IPS DF 19.7 (cell line): Measurements from ENCODE around the gene ZBTB24.
"Not testable (repeated sequence)": the region's sequence is repeated elsewhere in the genome, so short reads cannot be mapped to it uniquely, and the experiment has no call there.

Source experiments
- DNase-seq: peaks from one replicate; pipeline ENCODE4 v3.0.0-alpha.2; 2013; ENCODE audit warnings: low read depth, low spot score

ZBTB24 gene

DNA sequence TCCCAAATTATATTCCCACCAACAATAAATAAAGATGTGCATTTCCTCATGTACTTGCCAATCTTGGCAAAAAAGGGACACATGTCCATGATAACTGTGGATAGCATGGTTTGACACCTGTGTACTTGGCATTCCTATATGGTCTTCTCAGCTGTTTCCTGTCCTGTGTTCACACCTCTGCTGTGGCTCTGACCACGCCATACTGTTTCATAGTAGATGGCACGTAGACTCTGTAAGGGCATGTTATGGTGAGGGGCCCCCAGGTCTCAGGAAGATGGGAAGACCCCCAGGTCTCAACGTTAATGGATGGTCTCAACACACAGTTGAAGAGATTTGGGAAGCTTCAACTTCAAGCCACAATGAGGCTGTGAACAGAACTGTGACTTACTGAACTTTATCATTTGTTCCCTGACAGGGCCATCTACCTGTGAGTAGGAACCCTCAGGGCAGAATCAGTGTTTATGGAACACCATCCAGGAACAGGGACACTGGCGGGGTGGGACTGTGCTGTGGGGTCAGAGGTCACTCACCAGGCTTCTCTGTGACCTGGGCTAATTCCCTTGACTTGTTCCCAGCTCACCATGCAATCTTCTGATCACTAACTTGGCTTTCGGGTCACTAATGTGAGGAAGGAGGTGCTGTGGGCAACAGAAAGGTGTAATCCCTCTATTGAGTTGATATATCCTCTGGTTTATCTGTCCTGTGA, 11.8 kb downstream of the ZBTB24 start:
- DNase-seq, result no peak

DNA sequence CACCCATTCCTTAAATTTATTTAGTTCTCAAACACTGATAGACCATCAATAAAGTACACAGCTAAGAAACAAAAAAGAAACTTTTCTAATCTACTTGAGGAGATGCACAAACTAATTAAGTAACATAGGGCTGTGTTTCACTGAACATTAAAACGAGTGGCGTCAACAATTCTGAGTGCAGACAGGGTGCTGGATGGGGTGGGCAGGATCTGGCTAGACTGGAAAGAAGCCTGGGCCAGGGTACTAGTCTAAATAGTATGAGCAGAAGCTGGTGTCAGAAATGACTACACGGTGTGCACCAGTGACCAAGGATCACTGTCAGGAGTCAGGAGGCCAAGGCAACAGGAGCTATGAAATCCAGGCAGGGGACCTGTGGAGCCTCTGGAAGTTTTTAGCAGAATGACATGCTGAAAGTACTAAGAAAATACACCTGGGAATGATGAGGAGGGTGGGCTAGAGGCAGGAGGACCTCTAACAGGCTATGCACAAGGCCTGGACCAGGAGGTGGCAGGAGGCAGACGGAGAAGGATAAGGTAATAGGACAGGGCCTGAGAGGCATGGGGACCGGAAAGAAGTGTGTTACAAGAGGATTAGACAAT, 13.3 kb downstream of the ZBTB24 start:
- no peak for DNase-seq

DNA sequence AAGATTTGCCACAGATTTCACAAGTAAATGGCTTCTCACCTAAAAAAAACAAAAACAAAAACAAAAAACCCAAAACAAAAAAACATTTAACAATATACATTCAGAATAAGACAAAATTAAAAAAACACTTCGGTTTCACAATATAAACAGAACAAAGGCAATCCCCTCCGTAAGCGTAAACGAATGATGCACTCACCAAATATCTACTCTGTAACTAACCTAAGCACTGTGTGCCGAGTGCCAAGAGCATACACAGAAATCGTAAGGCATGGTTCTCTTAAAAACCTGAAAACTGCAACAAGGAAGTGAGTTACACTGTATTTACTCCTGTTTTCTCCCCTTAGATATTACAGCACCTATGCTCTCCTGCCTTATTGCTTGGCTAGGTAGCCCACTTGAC, 15.3 kb downstream of the ZBTB24 start:
- no peak for DNase-seq

DNA sequence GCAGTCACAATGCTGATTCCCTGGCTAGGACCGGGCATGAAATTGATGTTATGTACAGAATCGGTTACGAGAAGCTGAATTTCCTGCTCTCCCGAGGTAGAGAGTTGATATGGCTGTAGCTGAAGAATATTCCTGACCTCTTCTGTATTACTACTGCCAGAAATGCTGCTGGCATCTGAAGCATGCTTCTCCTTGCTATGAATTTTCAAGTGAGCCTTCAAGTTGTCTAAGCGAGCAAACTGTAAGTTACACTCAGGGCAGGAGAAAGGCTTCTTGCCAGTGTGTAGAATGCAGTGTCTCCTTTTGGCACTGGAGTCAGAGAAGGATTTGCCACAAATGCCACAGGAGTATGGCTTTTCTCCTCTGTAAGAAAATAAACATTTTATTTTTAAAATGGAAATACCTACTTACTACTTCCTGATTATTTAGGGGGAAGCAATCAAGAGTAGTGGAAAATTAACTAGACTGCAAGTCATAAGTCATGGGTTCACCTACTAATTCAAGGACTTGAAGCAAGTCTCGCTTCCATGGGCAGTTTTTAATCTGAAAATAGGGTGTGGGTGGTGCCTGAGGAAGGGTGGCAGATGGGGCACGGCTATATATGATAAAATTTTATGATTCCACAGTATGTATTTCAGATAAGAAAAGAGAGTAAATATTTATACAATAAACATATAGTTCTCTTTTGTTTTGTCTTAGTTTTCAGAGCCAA, 16.7 kb downstream of the ZBTB24 start:
- DNase-seq, result no peak

DNA sequence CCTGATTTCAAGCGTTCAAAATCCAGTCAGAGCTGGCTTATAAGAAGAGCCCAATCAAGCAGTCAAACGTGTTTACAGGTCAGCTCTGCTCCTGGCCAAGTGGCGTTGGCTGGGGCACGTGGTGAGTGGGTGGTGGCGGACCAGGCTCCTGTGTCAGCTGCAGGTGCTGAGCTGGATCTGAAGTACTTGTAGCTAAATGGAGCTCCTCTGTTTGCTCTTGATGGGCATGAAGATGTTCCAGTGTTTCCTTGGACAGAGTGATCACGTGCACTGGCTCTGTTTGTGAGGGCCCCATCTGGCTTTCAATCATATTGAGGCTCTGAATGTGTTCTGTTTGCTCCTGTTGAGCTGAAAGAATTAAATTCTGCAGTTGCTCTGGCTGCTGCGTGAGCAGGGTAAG, 17.2 kb downstream of the ZBTB24 start:
- DNase-seq, result no peak

DNA sequence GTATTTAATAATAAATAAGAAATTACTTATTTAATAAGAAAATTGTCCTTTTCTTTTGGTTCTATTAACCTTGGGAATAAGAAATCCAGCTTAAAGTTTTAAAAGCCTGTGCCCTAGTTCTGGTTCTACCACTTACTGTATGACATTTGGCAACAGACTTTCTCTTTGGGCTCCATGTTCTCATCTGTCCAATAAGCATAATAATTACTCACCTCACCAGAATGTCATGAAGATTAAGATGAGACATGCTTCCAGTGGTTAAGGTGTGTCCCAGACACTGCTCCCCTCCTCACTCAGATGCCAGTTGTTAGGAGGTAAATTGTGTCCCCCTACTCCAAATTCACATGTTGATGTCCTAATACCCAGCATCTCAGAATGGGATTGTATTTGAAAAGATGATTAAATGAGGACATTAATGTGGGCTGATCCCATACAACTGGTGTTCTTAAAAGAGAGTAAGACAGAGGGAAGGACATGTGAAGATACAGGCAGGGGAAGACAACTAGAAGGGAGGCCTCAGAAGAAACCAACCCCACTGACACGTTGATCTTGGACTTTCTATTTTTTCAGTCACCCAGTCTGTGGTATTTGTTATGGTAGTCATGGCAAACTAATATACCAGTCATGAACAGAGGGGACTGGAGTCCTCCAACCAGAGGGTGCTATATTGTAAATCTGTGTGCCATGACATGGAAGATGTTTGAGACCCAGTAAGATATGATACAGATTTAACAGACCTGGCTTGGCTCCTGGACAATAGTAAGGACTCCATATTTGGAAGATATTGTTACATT, 21.1 kb downstream of the ZBTB24 start:
- no peak for DNase-seq

DNA sequence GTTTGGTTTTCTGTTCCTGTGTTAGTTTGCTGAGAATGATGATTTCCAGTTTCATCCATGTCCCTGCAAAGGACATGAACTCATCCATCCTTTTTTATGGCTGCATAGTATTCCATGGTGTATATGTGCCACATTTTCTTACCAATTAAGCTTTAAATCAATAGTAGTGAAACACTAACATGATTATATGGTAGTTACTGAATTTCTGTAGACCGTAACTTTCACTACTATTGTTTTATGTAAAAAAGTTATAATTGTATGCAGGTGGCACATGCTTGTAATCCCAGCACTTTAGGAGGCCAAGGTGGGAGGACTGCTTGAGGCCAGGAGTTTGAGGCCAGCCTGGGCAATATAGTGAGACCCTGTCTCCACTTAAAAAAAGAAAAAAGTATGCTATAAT, 21.8 kb downstream of the ZBTB24 start:
- not testable (repeated sequence) for DNase-seq

DNA sequence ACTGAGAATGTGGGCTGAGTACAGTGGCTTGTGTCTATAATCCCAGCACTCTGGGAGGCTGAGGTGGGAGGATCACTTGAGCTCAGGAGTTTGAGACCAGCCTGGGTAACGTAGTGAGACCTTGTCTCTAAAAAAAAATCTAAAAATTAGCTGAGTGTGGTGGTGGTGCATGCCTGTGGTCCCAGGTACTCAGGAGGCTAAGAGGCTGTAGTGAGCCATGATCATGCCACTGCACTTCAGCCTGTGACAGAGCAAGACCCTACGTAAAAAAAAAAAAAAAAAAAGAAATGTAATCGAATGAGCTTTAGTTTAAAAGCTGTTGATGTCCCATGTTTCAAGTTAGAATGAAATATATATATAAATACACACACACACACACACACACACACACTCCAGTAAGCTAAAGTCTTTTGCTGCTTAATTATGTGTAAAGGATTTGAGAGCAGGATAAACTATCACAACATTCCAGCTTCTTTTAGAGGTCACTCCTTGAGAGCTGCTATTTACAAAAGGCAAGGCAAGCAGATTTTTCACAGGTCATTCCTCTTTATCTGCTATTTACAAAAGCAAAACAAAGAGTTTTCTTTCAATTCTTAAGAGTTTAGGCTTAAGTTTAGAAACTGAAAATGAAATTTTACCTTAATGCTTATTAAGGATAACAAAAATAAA, 22.7 kb downstream of the ZBTB24 start:
- no peak for DNase-seq

DNA sequence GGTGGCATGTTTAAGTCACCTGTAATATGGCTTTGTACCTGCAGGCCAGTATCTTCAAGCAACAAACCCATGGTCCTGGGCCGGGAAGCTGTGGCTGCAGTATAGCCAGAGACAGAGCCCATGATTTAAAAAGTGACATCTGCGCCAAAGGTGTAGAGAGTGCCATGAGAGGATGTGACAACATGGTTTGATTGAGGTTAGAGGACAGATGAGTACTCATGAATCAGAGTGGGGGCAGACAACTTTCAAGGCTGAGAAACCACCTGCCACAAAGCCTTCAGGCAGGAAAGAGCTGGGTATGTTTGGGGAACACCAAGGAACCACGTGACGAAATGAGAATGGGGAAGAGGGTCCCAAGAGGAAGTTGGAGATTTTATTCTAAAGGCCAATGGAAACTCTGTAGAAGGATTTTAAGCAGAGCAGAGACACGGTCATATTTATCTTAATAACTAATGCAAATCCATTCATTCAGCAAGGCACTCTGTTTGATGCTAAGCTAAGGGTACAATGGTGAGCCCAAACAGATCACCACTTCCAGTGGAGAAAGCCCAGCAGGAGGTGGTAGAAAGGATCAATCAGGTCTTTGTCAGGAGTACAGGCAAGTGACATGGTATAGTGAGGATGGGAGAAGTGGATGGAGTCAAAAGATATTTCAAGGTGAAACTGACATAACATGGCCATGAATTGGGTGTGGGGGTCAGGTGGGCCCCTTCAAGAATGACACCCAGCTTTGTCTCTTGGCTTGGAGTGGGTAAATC, 24.1 kb downstream of the ZBTB24 start:
- DNase-seq, result no peak

DNA sequence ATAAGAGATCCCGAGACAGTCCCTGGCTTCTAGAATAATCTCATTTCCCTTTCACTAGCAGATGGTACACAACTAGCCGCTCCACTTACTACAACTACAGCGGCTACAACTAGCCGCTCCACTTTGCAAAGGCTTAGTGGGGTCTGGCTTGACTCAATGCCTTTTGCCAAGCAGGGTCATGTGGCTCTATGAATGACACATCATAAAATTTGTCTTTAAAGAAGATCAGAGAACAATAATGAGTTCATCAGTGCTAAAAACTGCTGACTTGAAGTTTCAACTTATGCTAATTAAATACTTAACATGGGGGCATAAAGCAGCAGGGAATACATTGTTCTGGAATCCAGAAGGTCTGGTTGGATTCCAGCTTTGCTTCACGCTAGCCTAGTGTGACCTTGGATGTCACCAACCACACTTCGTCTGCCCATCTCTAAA, 25.4 kb downstream of the ZBTB24 start:
- no peak for DNase-seq

DNA sequence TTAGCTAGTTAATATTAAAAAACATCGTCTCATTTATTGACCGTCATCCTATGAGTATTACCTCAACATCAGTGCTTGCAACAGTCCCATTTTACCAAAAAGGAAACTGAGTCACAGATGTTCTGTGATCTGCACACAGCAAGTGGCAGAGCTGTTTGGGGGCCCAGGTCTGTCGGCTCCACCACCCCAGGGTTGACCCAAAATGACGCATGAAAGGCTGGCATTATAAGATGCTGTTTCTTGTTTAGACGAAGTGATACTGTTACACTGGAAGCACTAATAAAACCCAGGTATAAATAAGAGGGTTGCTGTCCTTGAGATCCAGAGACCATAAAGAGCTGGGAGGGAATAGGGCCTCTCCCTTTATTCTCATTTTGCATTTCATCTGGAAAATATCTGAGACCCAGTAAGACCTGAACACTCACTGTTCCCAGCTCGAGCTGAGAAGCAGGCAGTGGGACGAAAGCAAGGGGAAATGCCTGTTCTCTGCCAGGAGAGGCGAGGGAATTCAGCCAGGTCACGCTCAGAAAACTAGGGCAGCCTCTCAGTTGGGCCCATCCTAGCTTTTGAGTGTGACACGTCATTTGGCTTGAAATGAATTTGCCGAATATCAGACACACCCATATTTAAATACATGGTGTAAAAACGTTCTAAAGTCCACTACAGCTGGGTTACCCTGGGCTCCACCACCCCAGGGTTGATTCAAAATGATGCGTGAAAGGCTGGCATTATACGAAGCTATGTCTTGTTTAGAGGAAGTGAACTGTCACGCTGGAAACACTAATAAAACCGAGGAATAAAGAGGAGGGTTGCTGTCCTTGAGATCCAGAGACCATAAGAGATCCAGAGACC, 26.1 kb downstream of the ZBTB24 start:
- DNase-seq, result no peak

DNA sequence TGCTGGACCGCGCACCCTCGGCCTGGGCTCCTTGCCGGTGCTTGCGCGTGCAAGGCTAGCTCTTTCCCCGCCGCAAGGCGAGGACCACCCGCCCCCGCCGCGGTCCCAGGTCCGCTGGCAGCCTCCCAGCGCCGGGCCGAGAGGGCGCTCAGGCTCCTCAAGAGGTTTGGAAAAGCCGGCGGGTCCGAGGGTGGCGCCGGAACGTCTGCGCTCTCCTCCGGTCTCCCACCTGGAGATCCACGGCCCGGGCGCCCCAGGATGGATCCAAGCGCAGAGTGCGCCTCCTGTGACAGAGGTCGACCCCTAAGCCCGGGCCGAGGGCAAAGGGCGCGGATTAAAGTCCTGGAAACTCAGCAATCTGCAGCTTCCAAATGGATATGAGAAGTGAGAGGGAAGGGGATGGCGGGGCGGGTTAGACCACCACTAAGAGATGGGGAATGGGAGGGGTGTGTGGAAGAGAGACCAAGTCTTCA, 26.9 kb downstream of the ZBTB24 start:
- DNase-seq, result no peak

DNA sequence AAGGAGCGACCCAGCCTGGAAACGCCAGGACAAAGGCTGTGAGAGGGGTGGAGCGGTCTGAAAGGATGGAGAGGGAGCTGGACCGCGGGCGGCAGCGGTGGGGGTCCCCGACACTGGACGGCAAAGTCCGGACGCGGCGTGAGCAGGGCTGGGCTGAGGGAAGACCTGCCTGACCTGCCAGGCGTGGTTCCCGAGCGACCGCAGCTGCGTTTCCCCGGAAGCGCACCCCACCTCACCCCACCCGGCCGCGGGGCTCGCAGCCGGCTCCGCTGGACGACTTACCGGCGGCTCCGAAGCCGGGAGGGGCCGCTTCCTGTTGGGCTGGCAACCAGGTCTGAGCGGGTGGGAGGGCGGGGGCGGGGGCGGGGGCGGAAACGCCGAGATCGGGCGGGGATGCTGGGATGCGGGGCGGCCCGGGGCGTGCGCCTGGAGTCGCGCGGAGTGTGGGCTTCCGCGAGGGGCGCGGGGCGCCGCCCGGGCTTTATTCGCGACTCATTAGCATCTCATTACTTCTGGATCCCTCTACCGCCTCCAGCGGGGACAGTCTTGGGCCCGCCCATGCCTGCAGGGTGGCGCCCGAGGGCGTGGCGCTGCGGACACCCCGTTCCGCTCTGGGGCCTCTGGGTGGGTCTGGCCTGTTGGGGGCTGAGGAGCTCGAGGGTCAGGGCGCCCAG, 27.4 kb downstream of the ZBTB24 start, which contains the start of gene MICAL1:
TSS of gene MICAL1 (minus strand) at position 336 of the 674 bp plus-strand sequence. CDS start 1,576 bp downstream, outside the sequence.
- no peak for DNase-seq

DNA sequence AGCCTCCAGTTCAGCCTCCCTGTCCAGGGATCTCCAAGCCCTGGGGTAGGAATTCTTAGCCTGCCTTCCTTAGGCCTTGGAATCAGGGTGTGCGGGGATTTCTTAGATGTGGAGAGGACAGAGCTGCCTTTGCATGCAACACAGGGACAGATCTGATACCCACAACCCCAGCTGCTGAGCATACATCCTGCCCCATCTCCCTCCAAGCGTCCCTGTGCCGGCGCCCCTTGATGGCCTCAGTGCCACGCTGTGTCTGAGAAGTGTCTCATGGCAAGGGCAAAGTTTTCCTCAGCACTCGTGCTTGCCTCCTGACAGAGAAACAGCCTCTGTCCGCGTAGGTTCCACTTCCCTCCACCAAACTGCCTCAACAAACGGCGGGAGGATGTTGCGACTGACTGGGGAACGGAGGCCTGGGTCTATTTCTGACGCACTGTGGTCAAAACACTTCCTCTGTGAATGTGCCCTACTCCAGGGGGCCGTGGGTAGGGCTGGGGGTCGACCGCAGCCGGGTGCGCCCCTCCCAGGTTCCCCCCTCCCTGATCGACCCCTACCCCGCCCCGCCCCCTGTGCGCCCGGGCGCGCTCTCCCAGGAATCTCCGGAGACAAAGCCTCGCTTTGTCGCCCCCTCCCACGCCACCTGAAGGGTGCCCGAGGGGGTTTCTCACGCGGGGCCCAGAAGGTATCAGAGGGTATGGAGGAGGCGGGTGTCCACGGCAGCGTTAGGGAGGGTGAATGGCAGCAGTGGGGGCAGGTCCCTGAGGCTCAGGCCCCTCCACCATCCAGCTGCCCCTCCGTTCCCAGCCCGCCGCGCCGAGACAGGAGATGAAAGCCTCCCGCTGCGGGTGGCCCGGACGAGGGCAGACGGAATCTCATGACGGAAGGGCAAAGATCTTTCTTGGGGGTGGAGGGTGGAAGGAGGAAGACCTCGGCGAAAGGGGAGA, 28.3 kb downstream of the ZBTB24 start:
- no peak for DNase-seq

DNA sequence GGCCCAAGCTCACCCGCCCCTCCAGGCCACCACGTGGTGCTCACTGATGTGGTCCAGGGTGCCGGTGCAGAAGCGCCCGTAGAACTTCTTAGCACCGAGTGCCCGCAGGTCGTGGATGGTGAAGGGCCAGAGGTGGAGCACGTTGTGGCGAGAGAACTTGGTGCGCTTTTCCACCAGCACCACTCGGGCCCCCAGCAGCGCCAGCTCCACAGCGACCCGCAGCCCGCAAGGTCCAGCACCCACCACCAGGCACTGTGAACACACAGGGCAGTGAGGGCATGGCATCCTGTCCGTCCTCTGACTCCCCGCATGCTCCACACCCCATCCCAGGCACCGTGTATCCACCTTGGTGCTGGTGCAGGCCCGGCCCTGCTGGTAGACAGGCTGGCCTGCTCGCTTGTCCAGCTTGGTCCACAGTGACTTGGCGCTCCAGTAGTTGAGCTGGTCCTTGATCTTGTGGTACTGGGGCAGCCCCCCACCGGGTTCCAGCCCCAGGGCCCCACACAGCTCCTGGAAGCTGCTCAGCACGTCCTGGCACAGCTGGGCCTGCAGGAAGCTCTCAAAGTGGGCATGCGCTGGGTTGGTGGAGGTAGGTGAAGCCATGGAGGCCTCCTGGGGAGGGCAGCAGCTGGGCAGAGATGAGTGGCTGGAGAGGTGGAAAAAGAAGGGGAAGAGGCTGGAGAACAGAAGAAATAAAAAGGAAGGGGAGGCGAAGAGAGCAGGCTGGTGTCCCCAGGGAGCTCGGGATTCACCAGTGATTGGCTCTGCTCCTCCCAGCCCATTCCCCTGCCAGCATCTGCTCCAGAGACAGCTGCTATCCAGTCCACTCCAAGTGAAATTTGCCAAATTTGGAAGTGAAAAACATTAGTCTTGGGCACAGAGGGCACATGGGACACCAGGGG, 29.2 kb downstream of the ZBTB24 start:
- DNase-seq, result no peak

DNA sequence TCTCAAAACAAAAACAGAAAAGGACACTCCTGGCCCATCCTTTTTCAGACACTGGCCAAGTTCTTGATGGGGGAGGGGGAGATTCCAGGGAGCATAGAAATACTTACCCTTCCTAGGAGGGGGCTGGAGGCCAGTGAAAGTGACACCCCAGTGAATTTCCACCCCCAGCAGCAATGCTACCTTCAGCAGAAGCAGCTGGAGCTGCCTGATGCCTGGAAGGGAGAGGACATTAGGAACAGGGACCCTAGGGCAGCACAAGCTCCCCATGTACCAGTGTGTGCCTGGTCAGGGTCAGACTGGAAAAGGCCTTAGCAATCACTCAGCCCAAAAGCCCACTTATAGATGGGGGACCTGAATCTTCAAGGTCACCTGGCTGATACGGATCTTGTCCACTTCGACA, 29.9 kb downstream of the ZBTB24 start:
- DNase-seq, result no peak

DNA sequence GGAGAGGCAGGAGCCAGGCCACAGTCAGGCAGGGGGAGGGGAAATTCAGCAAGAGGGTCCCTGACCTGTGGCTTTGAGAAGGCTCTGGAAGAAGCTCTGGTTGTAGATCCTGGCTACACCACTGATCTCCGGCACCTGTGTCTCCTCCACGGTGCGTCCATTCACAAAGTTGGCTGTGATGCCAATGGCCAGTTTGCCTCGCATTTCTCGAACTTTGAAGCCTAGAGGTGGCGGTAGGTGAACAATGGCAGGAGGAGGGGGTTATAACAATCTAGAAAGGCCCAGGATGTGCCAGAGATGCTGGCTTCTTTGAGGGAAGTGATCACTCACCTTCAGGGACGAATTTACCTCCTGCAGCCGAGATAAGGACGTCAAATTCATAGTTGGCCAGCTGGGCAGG, 30.8 kb downstream of the ZBTB24 start:
- DNase-seq, result no peak
